Effector memory CD4-positive, alpha-beta T cell (primary cell): ENCODE results near the gene LRTM2.

Source experiments
- DNase-seq, 3 donors: peaks; one replicate each; pipeline ENCODE4 v3.0.0-alpha.2; 2020
- H3K27ac ChIP-seq: 2 replicates; pipeline ENCODE4 v1.7.0; 2013; ENCODE audit warnings: mild to moderate bottlenecking, low read length, moderate library complexity; ENCODE audit not compliant: insufficient read depth, poor library complexity, severe bottlenecking
- H3K27me3 ChIP-seq: replicated peaks from 2 replicates; pipeline ENCODE4 v1.7.0; 2013; ENCODE audit warnings: mild to moderate bottlenecking, low read length; ENCODE audit not compliant: insufficient read depth, control insufficient read depth, poor library complexity, severe bottlenecking
- H3K36me3 ChIP-seq: 2 replicates; pipeline ENCODE4 v1.7.0; 2013; ENCODE audit warnings: mild to moderate bottlenecking, low read length, moderate library complexity; ENCODE audit not compliant: control insufficient read depth, insufficient read depth
- H3K4me1 ChIP-seq: 2 replicates; pipeline ENCODE4 v1.7.0; 2013; ENCODE audit warnings: low read length, mild to moderate bottlenecking; ENCODE audit not compliant: control insufficient read depth, insufficient read depth, poor library complexity, severe bottlenecking
- H3K4me3 ChIP-seq: 2 replicates; pipeline ENCODE4 v1.7.0; 2013; ENCODE audit warnings: low read length, low read depth, mild to moderate bottlenecking; ENCODE audit not compliant: insufficient read depth, poor library complexity, severe bottlenecking
- H3K9me3 ChIP-seq: 2 replicates; pipeline ENCODE4 v1.7.0; 2013; ENCODE audit warnings: mild to moderate bottlenecking, low read length, moderate library complexity; ENCODE audit not compliant: control insufficient read depth

LRTM2 gene

GRCh38 chr12:1836241-1836803 lies 16.0 kb downstream of the LRTM2 start:
- Histone ChIP-seq H3K4me1 (no peaks in the 10 kb centered on the region), H3K4me3 (no peak overlapping the region), H3K9me3 (no peaks in the 10 kb centered on the region), H3K36me3 (no peaks in the 10 kb centered on the region), H3K27ac (no peak overlapping the region), H3K27me3 (no peaks in the 10 kb centered on the region)
- DNase-seq: no peak

- no peak overlapping the region for H3K27ac ChIP-seq
- no peaks in the 10 kb centered on the region for H3K36me3 ChIP-seq
- no peak overlapping the region for H3K4me3 ChIP-seq
- H3K4me1 ChIP-seq: no peaks in the 10 kb centered on the region
- DNase-seq: no peak
- H3K27me3 ChIP-seq: no peaks in the 10 kb centered on the region
- H3K9me3 ChIP-seq: no peaks in the 10 kb centered on the region
These were observed 16.6 kb downstream of the LRTM2 start for GRCh38 chr12:1836854-1837421.

GRCh38 chr12:1837541-1838204 lies 17.3 kb downstream of the LRTM2 start:
- H3K4me1 ChIP-seq: no peaks in the 10 kb centered on the region
- H3K27me3 ChIP-seq: no peaks in the 10 kb centered on the region
- no peak overlapping the region for H3K4me3 ChIP-seq
- H3K9me3 ChIP-seq: no peaks in the 10 kb centered on the region
- no peaks in the 10 kb centered on the region for H3K36me3 ChIP-seq
- no peak for DNase-seq
- no peak overlapping the region for H3K27ac ChIP-seq

GRCh38 chr12:1838205-1838993 lies 18.0 kb downstream of the LRTM2 start:
- H3K27ac ChIP-seq: no peak overlapping the region
- H3K4me3 ChIP-seq: no peak overlapping the region
- H3K9me3 ChIP-seq: no peaks in the 10 kb centered on the region
- H3K27me3 ChIP-seq: no peaks in the 10 kb centered on the region
- no peak for DNase-seq
- no peaks in the 10 kb centered on the region for H3K4me1 ChIP-seq
- H3K36me3 ChIP-seq: no peaks in the 10 kb centered on the region

GRCh38 chr12:1838994-1839365 lies 18.6 kb downstream of the LRTM2 start:
- Histone ChIP-seq H3K9me3 (no peaks in the 10 kb centered on the region), H3K4me1 (no peaks in the 10 kb centered on the region)

GRCh38 chr12:1839464-1839863 lies 19.1 kb downstream of the LRTM2 start:
- Histone ChIP-seq H3K4me1 (no peaks in the 10 kb centered on the region), H3K4me3 (no peak overlapping the region), H3K36me3 (no peaks in the 10 kb centered on the region), H3K27ac (no peak overlapping the region), H3K9me3 (no peaks in the 10 kb centered on the region), H3K27me3 (no peaks in the 10 kb centered on the region)
- DNase-seq: no peak

More at GRCh38 chr12:1838994-1839365, 18.6 kb downstream of the LRTM2 start:
- no peaks in the 10 kb centered on the region for H3K27me3 ChIP-seq
- no peak overlapping the region for H3K4me3 ChIP-seq
- no peak overlapping the region for H3K27ac ChIP-seq
- no peaks in the 10 kb centered on the region for H3K36me3 ChIP-seq
- no peak for DNase-seq

GRCh38 chr12:1839956-1840951 lies 19.9 kb downstream of the LRTM2 start:
- Histone ChIP-seq H3K4me1 (no peaks in the 10 kb centered on the region), H3K4me3 (no peak overlapping the region), H3K36me3 (no peaks in the 10 kb centered on the region), H3K9me3 (no peaks in the 10 kb centered on the region), H3K27me3 (no peaks in the 10 kb centered on the region), H3K27ac (no peak overlapping the region)
- no peak for DNase-seq

GRCh38 chr12:1840981-1841425 lies 20.6 kb downstream of the LRTM2 start:
- H3K27me3 ChIP-seq: no peaks in the 10 kb centered on the region
- H3K27ac ChIP-seq: no peak overlapping the region
- H3K4me3 ChIP-seq: no peak overlapping the region
- no peak for DNase-seq
- H3K36me3 ChIP-seq: no peaks in the 10 kb centered on the region
- H3K4me1 ChIP-seq: no peaks in the 10 kb centered on the region
- no peaks in the 10 kb centered on the region for H3K9me3 ChIP-seq

- DNase-seq: no peak
- Histone ChIP-seq H3K27me3 (no peaks in the 10 kb centered on the region), H3K9me3 (no peaks in the 10 kb centered on the region), H3K27ac (no peak overlapping the region), H3K4me3 (no peak overlapping the region), H3K4me1 (no peaks in the 10 kb centered on the region), H3K36me3 (no peaks in the 10 kb centered on the region)
These were observed 21.3 kb downstream of the LRTM2 start for GRCh38 chr12:1841586-1842182.
